NK-92 treated with Interleukin-12 subunit alpha and Interleukin-12 subunit beta, amount 100 ng/mL, for 24 hours (cell line): Measurements from ENCODE around the gene FAM193A.
"Not testable (repeated sequence)": the region's sequence is repeated elsewhere in the genome, so short reads cannot be mapped to it uniquely, and the experiment has no call there.

Source experiments
- DNase-seq: peaks from one replicate; lab custom pipeline; 2025; lab: John Stamatoyannopoulos, UW

FAM193A gene

GRCh38 chr4:2617955-2618354 is 81.5 kb downstream of the FAM193A start:
- DNase-seq, result no peak

GRCh38 chr4:2618729-2619128 is 82.3 kb downstream of the FAM193A start:
- DNase-seq, result not testable (repeated sequence)

- DNase-seq, result no peak
These were observed 83.0 kb downstream of the FAM193A start for GRCh38 chr4:2619459-2619858.

- no peak for DNase-seq
These were observed 85.0 kb downstream of the FAM193A start for GRCh38 chr4:2621419-2621818.

GRCh38 chr4:2623442-2623841 is 87.0 kb downstream of the FAM193A start:
- no peak for DNase-seq

GRCh38 chr4:2624782-2625530 is 88.5 kb downstream of the FAM193A start:
- no peak for DNase-seq

- DNase-seq, result no peak
These were observed 89.8 kb downstream of the FAM193A start for GRCh38 chr4:2626231-2626630.

- DNase-seq, result no peak
These were observed 94.3 kb downstream of the FAM193A start for GRCh38 chr4:2630556-2631273.

GRCh38 chr4:2634014-2634413 is 97.6 kb downstream of the FAM193A start:
- no peak for DNase-seq

GRCh38 chr4:2636331-2636730 is 99.9 kb downstream of the FAM193A start:
- DNase-seq, result no peak

- DNase-seq, result not testable (repeated sequence)
These were observed 100.5 kb downstream of the FAM193A start for GRCh38 chr4:2636994-2637393.

- DNase-seq, result no peak
These were observed 101.6 kb downstream of the FAM193A start for GRCh38 chr4:2637956-2638552.

- no peak for DNase-seq
These were observed 102.3 kb downstream of the FAM193A start for GRCh38 chr4:2638730-2639129.

- no peak for DNase-seq
These were observed 106.5 kb downstream of the FAM193A start for GRCh38 chr4:2642968-2643367.

GRCh38 chr4:2643555-2643954 is 107.1 kb downstream of the FAM193A start:
- no peak for DNase-seq

- no peak for DNase-seq
These were observed 110.1 kb downstream of the FAM193A start for GRCh38 chr4:2646396-2647149.

GRCh38 chr4:2647403-2648158 is 111.1 kb downstream of the FAM193A start:
- DNase-seq, result no peak

- no peak for DNase-seq
These were observed 111.8 kb downstream of the FAM193A start for GRCh38 chr4:2648159-2648814.

GRCh38 chr4:2649604-2650114 is 113.2 kb downstream of the FAM193A start:
- no peak for DNase-seq

- no peak for DNase-seq
These were observed 113.8 kb downstream of the FAM193A start for GRCh38 chr4:2650276-2650675.

- DNase-seq, result no peak
These were observed 115.1 kb downstream of the FAM193A start for GRCh38 chr4:2651546-2651945.
